K562 (cell line): Measurements from ENCODE around the gene WDR27.

Source experiments
- ASH1L ChIP-seq: fragments of 450-650 bp; IDR thresholded peaks from 2 replicates; pipeline ENCODE4 v1.6.1; 2018; ENCODE audit warnings: borderline replicate concordance, mild to moderate bottlenecking, low read depth; ENCODE audit not compliant: partially characterized antibody
- ATF2 ChIP-seq: sonication (generic); formaldehyde crosslinking; IDR thresholded peaks from 2 replicates; pipeline ENCODE4 v1.8.1; 2022; ENCODE audit warnings: missing genetic modification reagents
- GTF2A2 ChIP-seq: IDR thresholded peaks from 2 replicates; pipeline ENCODE4 v1.6.1; 2016; ENCODE audit warnings: mild to moderate bottlenecking, missing genetic modification characterization, missing compliant biosample characterization
- POLR2A ChIP-seq: fragments of 450-650 bp; conservative IDR thresholded peaks from 2 replicates; pipeline ENCODE4 v1.6.1; 2016
- POLR2AphosphoS5 ChIP-seq: IDR thresholded peaks from 2 replicates; pipeline ENCODE4 v1.6.1; 2011; ENCODE audit warnings: mild to moderate bottlenecking, low read depth, low read length, moderate library complexity; ENCODE audit not compliant: control insufficient read depth, insufficient read depth
- ZBTB33 ChIP-seq: sonication (generic); formaldehyde crosslinking; IDR thresholded peaks from 2 replicates; pipeline ENCODE4 v1.8.1; 2023; ENCODE audit warnings: mild to moderate bottlenecking, missing genetic modification reagents
- ZFP30 ChIP-seq: fragments of 250-450 bp; sonication (Bioruptor Pico); IDR thresholded peaks from 2 replicates; pipeline ENCODE4 v1.8.0; 2022; ENCODE audit warnings: moderate library complexity, mild to moderate bottlenecking, inconsistent platforms, borderline replicate concordance

- TF ChIP-seq ASH1L (no peak), ZFP30 (CRISPR knock-in tag) (no peak), GTF2A2 (no peak), POLR2AphosphoS5 (no peak), ATF2 (CRISPR knock-in tag) (no peak), POLR2A (no peak), ZBTB33 (CRISPR knock-in tag) (no peak)
These were observed 1.0 kb upstream of the WDR27 start for GRCh38 chr6:169702840-169703246.
